Measurements from ENCODE around the gene PRR20G. TPM values are rescaled to one million over a fixed set of nuclear protein-coding genes. Genes with fewer than 3 reads are reported as not detected.

PRR20G gene
- 0.91 to 2.4 TPM (median 1.9 TPM) in 5 replicates for total RNA-seq (2022; extraction: Qiagen RNA extraction)

DNA sequence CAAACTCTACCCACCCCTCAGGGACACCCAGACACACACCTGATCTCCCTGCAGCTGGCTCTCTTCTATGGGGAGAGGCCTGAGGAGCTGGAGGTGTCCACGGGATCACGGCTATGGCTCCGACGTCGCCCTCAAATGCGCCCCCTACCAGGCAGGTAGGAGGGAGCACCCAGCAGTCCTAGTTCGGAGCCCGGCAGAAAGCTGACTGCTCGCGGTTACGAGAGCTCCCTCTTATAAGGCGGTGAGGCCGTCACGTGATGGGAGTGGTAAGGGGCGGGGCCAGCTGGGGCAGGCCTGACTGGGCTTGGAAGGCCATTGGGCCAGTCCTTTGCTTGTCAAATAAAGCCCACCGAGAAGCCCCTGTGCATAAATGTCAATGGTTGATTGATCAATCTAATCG is at the start of gene PRR20G:
TSS of gene PRR20G (minus strand) at position 207 of the 400 bp plus-strand sequence. CDS start 681 bp downstream, outside the sequence.

Other genes starting within 250 kb of the PRR20G start
- not detected in 5 replicates for gene PRR23E, start 94.9 kb downstream of the PRR20G start, total RNA-seq (2022; extraction: Qiagen RNA extraction)